HG03558 (cell line): Measurements from ENCODE around the gene MAP7.

Experiments
- ATAC-seq: cut with Tn5 transposase; IDR thresholded peaks from one replicate; pipeline ENCODE4 v1.9.1; 2021; ENCODE audit warnings: moderate number of reproducible peaks; ENCODE audit not compliant: unreplicated experiment; ENCODE audit errors: extremely low read depth

Gene MAP7

GRCh38 chr6:136429264-136430065, 120.8 kb downstream of the MAP7 start:
- no peak for ATAC-seq

- no peak for ATAC-seq
Measured at GRCh38 chr6:136427378-136427717, 122.9 kb downstream of the MAP7 start.

GRCh38 chr6:136426627-136427377, 123.4 kb downstream of the MAP7 start:
- ATAC-seq: no peak

GRCh38 chr6:136425793-136426192, 124.4 kb downstream of the MAP7 start:
- no peak for ATAC-seq

GRCh38 chr6:136424901-136425300, 125.3 kb downstream of the MAP7 start:
- ATAC-seq: no peak

- ATAC-seq: no peak
Measured at GRCh38 chr6:136424450-136424849, 125.8 kb downstream of the MAP7 start.

- ATAC-seq: no peak
Measured at GRCh38 chr6:136421537-136422158, 128.6 kb downstream of the MAP7 start.

- ATAC-seq: no peak
Measured at GRCh38 chr6:136420853-136421252, 129.4 kb downstream of the MAP7 start.

GRCh38 chr6:136415351-136416007, 134.7 kb downstream of the MAP7 start:
- no peak for ATAC-seq

- ATAC-seq: no peak
Measured at GRCh38 chr6:136412410-136412809, 137.8 kb downstream of the MAP7 start.

- no peak for ATAC-seq
Measured at GRCh38 chr6:136411453-136412354, 138.5 kb downstream of the MAP7 start.

- ATAC-seq: no peak
Measured at GRCh38 chr6:136411025-136411325, 139.2 kb downstream of the MAP7 start.

GRCh38 chr6:136410201-136411024, 139.8 kb downstream of the MAP7 start:
- peak; percentile 62 for ATAC-seq

GRCh38 chr6:136409597-136409996, 140.6 kb downstream of the MAP7 start:
- no peak for ATAC-seq

GRCh38 chr6:136408204-136408603, 142.0 kb downstream of the MAP7 start:
- no peak for ATAC-seq

GRCh38 chr6:136405420-136406029, 144.7 kb downstream of the MAP7 start:
- no peak for ATAC-seq

GRCh38 chr6:136404627-136405419, 145.4 kb downstream of the MAP7 start:
- ATAC-seq: no peak

GRCh38 chr6:136404007-136404406, 146.2 kb downstream of the MAP7 start:
- ATAC-seq: no peak
